ENCODE results near the gene SELENOP.

GRCh38 chr5:42842921-42843641, 31.4 kb upstream of the SELENOP start:
- TF ChIP-seq CTCF (IDR thresholded peaks at IDR 0.05) (no peak), POLR2A (IDR thresholded peaks at IDR 0.05) (no peak), EP300 (IDR thresholded peaks at IDR 0.05) (no peak)
